Measurements from ENCODE around the gene HSPBP1.
A peak's percentile ranks its signal among the peaks of the same experiment; 100 is the strongest.

Gene HSPBP1

GRCh38 chr19:55253842-55254624 lies 25.9 kb downstream of the HSPBP1 start:
- peak; percentile 38 to 65 for DNase-seq

GRCh38 chr19:55252760-55253663 lies 26.9 kb downstream of the HSPBP1 start:
- DNase-seq, result no peak

GRCh38 chr19:55251341-55252081 lies 28.4 kb downstream of the HSPBP1 start:
- peak; percentile 29 to 61 for DNase-seq

- DNase-seq, result no peak
These were observed 29.5 kb downstream of the HSPBP1 start for GRCh38 chr19:55250262-55251036.

GRCh38 chr19:55249841-55250240 lies 30.1 kb downstream of the HSPBP1 start:
- DNase-seq, result no peak

- DNase-seq, result no peak
These were observed 31.2 kb downstream of the HSPBP1 start for GRCh38 chr19:55248704-55249103.

GRCh38 chr19:55248166-55248675 lies 31.7 kb downstream of the HSPBP1 start:
- no peak for DNase-seq

GRCh38 chr19:55247621-55248099 lies 32.2 kb downstream of the HSPBP1 start:
- no peak for DNase-seq

GRCh38 chr19:55246462-55247451 lies 33.2 kb downstream of the HSPBP1 start:
- no peak for DNase-seq

GRCh38 chr19:55245236-55245904 lies 34.5 kb downstream of the HSPBP1 start:
- no peak for DNase-seq

- no peak for DNase-seq
These were observed 35.8 kb downstream of the HSPBP1 start for GRCh38 chr19:55244004-55244680.

GRCh38 chr19:55242517-55242916 lies 37.4 kb downstream of the HSPBP1 start:
- DNase-seq, result no peak

GRCh38 chr19:55241935-55242464 lies 37.9 kb downstream of the HSPBP1 start:
- DNase-seq, result no peak

- DNase-seq, result no peak
These were observed 38.6 kb downstream of the HSPBP1 start for GRCh38 chr19:55241143-55241934.

GRCh38 chr19:55240713-55241020 lies 39.2 kb downstream of the HSPBP1 start:
- DNase-seq, result no peak

- no peak for DNase-seq
These were observed 40.9 kb downstream of the HSPBP1 start for GRCh38 chr19:55239004-55239403.

- no peak for DNase-seq
These were observed 41.9 kb downstream of the HSPBP1 start for GRCh38 chr19:55238030-55238429.

- no peak for DNase-seq
These were observed 46.9 kb downstream of the HSPBP1 start for GRCh38 chr19:55232986-55233385.

- no peak for DNase-seq
These were observed 47.7 kb downstream of the HSPBP1 start for GRCh38 chr19:55232286-55232602.

All from stimulated activated CD4-positive, alpha-beta T cell treated with anti-CD3 and anti-CD28 coated beads, Interleukin-4, amount 100 ng/mL, for 4 hours (primary cell).